HG02981 (cell line): ENCODE data around the gene CEP128.

Experiments used
- ATAC-seq: cut with Tn5 transposase; IDR thresholded peaks from one replicate; pipeline ENCODE4 v1.9.1; 2021; ENCODE audit warnings: mild to moderate bottlenecking, moderate library complexity; ENCODE audit not compliant: unreplicated experiment

The CEP128 gene

GRCh38 chr14:80621701-80622100 is 319.8 kb downstream of the CEP128 start:
- peak; percentile 95 for ATAC-seq

DNA sequence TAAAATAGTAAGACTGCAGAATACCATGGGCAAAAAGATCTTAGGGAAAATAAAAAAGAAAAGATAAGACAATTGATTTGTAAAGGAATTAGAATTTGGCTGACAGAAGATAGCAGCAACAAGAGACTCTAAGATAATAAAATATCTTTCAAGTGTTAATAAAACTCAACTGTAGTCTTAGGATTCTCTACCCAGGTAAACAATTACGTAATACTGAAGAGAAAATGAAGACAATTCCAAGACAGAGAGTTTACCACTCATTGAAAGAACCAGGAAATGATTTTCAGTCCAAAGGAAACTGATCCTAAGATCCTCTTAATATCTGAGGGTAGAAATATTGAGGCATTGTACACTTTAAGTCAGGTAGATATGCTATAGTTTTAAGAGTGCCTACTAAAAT is 321.1 kb downstream of the CEP128 start:
- ATAC-seq: no peak

DNA sequence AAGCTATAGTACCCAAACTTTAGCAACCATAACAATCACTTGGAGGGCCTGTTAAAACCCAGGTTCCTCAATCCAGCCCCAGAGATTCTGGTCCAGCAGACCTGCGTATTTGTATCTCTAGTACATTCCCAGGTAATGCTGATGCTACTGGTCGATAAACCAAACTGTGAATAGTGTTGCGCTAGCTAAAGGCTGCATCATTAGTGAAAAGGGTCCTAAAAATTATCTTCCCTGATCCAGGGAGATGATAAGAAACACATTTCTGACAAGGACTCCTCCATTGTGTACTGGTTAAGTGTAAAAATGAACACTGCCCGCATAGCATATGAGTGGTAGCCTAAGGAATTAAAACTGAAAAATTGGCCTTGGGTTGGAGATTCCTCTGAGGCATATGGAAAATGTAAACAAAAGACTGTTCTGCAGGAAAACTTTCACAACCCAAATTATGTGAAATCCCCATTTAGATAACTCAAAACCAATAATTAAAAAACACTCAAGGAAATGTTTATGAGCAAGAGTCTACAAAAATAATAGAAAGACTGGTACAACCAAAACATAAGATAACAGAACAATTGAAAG is 322.7 kb downstream of the CEP128 start:
- ATAC-seq: no peak

- peak; percentile 97 for ATAC-seq
Observed at GRCh38 chr14:80615831-80616230, 325.7 kb downstream of the CEP128 start.

DNA sequence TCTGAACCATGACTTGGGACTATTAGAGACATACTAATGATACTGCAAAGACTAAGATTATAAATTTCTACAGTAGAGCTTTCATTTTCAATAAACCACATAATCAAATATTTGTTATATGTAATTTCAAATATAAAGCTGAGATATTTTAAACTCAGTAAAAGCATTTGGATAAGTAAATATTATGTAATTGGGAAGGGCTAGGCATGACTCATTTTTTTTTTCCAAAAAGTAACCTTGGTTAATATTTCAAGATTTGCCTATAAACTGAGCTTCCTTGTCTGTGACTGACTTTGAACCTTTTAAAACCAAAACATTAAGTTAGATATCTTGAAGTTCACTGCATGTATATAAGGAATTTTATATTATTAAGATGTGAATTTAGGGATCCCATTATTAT is 332.5 kb downstream of the CEP128 start:
- ATAC-seq: no peak

DNA sequence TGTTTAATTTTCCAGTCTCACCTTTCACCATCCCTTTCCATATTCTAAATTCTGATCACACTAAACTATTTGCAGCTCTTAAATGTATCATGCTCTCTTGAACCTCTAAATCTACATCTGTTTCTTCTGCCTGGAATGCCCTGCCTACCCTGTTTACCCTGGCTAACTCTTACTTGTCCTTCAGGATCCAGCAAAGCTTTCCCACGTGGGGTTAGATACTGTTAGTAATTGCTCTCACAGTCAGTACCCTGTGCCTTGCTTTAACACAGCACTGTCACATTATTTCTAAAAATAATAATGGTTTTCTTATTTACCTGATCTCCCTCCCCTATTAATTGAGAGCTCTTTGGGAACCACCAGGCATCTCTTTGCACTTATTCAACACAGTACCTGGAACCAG is 333.0 kb downstream of the CEP128 start:
- no peak for ATAC-seq

DNA sequence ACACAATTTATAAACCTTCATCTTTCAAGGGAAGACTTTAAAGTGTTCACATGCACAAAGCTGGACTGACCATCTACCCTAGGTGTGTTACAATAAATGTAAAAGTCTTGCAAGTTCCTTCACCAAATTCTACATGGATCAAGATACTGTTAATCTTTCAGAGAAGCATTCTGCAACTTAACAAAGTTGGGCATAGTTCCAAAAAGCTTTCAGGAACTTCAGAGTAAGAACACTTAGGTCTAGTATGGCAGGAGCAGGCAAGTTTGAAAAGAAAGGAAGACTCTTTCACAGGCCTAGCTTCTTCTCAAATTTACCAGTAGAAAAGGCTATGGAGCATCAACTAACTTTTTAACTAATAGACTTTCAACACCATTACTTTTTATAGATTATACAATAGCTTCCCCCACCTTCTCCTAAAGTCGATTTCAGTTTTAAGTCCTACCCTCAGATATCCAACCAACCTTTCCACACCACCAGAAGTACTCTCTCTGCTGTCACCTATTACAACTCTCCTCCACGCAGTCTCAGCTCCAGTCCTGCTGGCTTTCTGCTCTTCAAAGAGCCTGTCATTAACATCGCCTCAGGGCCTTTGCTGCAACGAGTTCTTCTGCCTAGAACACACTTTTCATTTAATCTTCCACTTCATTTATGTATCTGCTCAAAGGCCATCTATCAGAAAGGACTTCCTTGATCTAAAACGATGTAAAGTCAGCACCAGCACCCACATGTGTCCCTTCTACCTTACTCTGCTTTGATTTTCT is 333.9 kb downstream of the CEP128 start:
- no peak for ATAC-seq

DNA sequence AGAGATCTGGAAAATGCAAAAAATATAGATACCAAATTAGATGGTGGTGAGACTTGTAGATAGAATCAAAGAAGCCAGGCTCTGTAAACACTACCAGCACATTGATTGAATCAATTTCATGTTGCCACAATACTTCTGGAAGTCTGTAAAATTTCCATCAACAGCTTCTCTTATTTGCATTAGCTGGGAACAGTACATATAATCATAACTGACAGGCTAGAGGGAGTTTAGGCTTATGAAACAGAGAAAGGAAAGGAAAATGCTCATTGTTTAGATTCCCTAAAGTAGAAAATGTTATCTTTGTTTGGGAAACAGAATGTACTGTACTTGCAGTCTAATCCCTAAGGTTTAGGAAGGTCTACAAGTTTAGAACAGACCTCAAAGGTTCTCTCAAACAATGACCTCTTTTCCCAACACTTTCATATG is 335.2 kb downstream of the CEP128 start:
- no peak for ATAC-seq

- ATAC-seq: no peak
Observed at GRCh38 chr14:80605536-80605935, 336.0 kb downstream of the CEP128 start.

- ATAC-seq: no peak
Observed at GRCh38 chr14:80602946-80603345, 338.6 kb downstream of the CEP128 start.

GRCh38 chr14:80587096-80587724 is 354.3 kb downstream of the CEP128 start:
- peak; percentile 96 for ATAC-seq

- no peak for ATAC-seq
Observed at GRCh38 chr14:80586131-80586530, 355.4 kb downstream of the CEP128 start.

DNA sequence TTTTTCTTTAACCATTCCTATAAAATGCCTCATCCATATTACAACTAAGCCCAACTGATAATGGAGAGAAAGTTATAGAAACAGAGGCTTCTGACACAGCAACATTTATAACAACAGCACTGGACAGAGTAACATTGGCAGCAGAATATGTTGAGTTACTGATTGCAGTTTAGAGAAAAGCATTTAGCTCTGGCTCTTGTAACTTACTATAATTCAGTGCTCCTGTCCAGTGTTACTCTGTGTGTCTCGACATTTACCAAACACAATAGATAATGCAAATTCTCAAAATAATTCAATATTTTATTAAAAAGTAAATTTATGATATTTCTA is 356.1 kb downstream of the CEP128 start:
- no peak for ATAC-seq

- no peak for ATAC-seq
Observed at GRCh38 chr14:80584744-80585505, 356.6 kb downstream of the CEP128 start.

DNA sequence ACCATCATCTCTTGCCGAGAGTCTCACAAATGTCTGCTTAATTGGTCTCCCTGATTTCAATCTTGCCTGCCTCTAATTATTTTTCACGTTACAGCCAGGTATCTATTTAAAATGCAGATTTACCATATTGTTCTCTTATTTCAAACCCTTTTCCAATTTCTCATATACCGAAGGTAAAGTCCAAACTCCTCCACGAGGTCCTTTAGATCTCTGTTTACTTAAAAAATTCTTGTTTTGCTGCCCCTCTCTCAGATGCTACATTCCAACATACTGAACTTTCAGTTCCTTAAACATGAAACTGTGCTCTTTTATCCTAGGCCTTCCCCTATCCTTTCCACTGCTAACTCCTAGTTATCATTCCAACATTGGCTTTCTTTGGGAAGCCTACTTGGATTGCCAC is 363.9 kb downstream of the CEP128 start:
- no peak for ATAC-seq

DNA sequence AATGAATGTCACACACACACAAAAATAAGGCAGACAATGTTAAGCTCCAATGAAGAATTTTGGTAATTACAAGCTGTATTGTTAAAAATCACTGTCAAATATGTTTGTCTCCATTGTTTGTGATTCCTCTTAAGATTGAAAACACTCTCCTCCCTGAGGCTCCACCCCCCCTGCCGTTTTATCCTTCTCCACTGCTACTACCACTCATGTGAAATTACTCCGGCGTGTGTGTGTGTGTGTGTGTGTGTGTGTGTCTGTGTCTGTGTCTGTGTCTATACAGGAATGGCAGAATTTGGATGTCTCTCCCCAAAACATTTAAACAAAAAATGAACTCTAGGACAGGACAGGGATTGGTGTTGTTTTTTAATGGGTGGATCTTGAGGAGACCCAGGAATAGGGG is 365.1 kb downstream of the CEP128 start:
- ATAC-seq: no peak

DNA sequence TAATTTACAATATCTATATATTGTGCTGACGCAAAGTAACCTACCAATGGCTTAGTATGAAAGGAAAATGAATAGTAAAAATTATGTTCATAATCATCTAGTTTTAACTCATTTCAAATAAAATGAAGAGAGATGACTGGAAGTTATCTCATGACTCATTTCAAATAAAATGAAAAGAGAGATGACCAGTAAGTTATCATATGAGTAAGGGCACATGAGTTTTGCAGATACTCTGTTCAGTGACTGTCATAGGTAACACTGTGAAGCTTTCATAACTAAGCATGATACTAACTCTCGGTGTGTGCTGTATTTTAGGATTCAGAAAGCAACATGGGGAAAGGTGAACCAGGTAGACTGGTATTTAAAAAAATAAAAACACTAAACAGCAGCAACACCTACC is 365.8 kb downstream of the CEP128 start:
- ATAC-seq: no peak

GRCh38 chr14:80572666-80573065 is 368.9 kb downstream of the CEP128 start:
- ATAC-seq: no peak

DNA sequence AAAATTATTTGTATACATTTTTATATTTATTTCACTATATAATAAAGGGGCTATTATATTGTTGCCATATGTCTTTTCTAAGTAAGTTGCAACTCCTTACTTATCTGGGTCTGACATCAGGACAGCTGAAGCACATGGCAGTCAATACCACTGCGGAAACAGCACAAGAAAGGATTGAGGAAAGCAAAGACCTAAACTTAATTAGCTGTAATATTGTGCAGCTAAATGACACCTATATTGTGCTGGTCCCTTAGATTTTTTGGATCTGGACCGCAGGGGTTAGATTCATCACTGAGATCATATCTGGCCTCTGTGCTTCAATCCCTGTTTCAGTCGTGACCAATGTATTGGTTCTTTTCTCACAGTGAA is 370.6 kb downstream of the CEP128 start:
- no peak for ATAC-seq

GRCh38 chr14:80567905-80568536 is 373.5 kb downstream of the CEP128 start:
- no peak for ATAC-seq

GRCh38 chr14:80565001-80565400 is 376.5 kb downstream of the CEP128 start:
- no peak for ATAC-seq
